Activated CD4-positive, CD25-positive, alpha-beta regulatory T cell (primary cell): Measurements from ENCODE around the gene TNS3.

ENCODE experiments used
- DNase-seq, 4 experiments: peaks; one replicate each; lab custom pipeline; 2025; lab: John Stamatoyannopoulos, UW

TNS3 gene

GRCh38 chr7:47581438-47581803 lies 490 bp downstream of the TNS3 start:
- no peak for DNase-seq

GRCh38 chr7:47580811-47581331 lies 1.0 kb downstream of the TNS3 start:
- DNase-seq: no peak

- DNase-seq: no peak
Measured at GRCh38 chr7:47580175-47580706, 1.7 kb downstream of the TNS3 start.

- DNase-seq: no peak
Measured at GRCh38 chr7:47579458-47579857, 2.5 kb downstream of the TNS3 start.

GRCh38 chr7:47578579-47579270 lies 3.2 kb downstream of the TNS3 start:
- DNase-seq: no peak

- DNase-seq: no peak
Measured at GRCh38 chr7:47577321-47577919, 4.5 kb downstream of the TNS3 start.

- DNase-seq: no peak
Measured at GRCh38 chr7:47576866-47577306, 5.0 kb downstream of the TNS3 start.

GRCh38 chr7:47576031-47576865 lies 5.7 kb downstream of the TNS3 start:
- DNase-seq: no peak

- no peak for DNase-seq
Measured at GRCh38 chr7:47574482-47575329, 7.2 kb downstream of the TNS3 start.

- no peak for DNase-seq
Measured at GRCh38 chr7:47573758-47574481, 8.0 kb downstream of the TNS3 start.

- DNase-seq: no peak
Measured at GRCh38 chr7:47572939-47573757, 8.8 kb downstream of the TNS3 start.

GRCh38 chr7:47572094-47572445 lies 9.8 kb downstream of the TNS3 start:
- DNase-seq: no peak

GRCh38 chr7:47571331-47572093 lies 10.4 kb downstream of the TNS3 start:
- no peak for DNase-seq

- no peak for DNase-seq
Measured at GRCh38 chr7:47570649-47571050, 11.3 kb downstream of the TNS3 start.

GRCh38 chr7:47568547-47568946 lies 13.4 kb downstream of the TNS3 start:
- DNase-seq: no peak

GRCh38 chr7:47568056-47568455 lies 13.9 kb downstream of the TNS3 start:
- DNase-seq: no peak

GRCh38 chr7:47565640-47566250 lies 16.2 kb downstream of the TNS3 start:
- no peak for DNase-seq

- no peak for DNase-seq
Measured at GRCh38 chr7:47563521-47563920, 18.4 kb downstream of the TNS3 start.
